D721Med (cell line): ENCODE measurements around the gene BCAS3.

Experiments
- DNase-seq: peaks from one replicate; pipeline ENCODE4 v3.0.0; 2011; ENCODE audit warnings: low spot score; ENCODE audit not compliant: insufficient read length
- FAIRE-seq: peaks from 2 replicates; lab custom pipeline; 2011; peaks lifted over from hg19 to GRCh38; lab: Jason Lieb, UNC
- TF ChIP-seq, protein P1 (sequence below): IDR thresholded peaks from 2 replicates; pipeline ENCODE4 v1.5.1; 2012; ENCODE audit warnings: mild to moderate bottlenecking, control low read depth; ENCODE audit not compliant: insufficient read depth; ENCODE audit errors: missing control alignments

The BCAS3 gene

DNA sequence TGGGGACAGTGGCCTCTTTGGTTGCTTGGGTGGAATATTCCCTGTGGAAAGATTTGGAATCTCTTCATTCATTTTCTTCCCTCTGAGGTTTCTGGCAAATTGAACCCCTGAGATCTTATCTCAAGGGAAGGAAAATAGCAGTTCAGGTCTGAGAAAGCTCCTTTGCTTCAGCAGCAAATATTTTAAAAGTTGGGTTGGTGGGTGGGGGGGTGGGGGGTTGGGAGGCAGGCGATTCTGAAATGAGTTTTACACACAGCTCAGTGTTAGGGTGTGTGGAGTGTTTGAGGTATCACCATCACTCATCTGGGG is 728.8 kb downstream of the BCAS3 start:
- DNase-seq (no peak), FAIRE-seq (no peak)
- TF ChIP-seq, protein P1, sequence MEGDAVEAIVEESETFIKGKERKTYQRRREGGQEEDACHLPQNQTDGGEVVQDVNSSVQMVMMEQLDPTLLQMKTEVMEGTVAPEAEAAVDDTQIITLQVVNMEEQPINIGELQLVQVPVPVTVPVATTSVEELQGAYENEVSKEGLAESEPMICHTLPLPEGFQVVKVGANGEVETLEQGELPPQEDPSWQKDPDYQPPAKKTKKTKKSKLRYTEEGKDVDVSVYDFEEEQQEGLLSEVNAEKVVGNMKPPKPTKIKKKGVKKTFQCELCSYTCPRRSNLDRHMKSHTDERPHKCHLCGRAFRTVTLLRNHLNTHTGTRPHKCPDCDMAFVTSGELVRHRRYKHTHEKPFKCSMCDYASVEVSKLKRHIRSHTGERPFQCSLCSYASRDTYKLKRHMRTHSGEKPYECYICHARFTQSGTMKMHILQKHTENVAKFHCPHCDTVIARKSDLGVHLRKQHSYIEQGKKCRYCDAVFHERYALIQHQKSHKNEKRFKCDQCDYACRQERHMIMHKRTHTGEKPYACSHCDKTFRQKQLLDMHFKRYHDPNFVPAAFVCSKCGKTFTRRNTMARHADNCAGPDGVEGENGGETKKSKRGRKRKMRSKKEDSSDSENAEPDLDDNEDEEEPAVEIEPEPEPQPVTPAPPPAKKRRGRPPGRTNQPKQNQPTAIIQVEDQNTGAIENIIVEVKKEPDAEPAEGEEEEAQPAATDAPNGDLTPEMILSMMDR = no peak

DNA sequence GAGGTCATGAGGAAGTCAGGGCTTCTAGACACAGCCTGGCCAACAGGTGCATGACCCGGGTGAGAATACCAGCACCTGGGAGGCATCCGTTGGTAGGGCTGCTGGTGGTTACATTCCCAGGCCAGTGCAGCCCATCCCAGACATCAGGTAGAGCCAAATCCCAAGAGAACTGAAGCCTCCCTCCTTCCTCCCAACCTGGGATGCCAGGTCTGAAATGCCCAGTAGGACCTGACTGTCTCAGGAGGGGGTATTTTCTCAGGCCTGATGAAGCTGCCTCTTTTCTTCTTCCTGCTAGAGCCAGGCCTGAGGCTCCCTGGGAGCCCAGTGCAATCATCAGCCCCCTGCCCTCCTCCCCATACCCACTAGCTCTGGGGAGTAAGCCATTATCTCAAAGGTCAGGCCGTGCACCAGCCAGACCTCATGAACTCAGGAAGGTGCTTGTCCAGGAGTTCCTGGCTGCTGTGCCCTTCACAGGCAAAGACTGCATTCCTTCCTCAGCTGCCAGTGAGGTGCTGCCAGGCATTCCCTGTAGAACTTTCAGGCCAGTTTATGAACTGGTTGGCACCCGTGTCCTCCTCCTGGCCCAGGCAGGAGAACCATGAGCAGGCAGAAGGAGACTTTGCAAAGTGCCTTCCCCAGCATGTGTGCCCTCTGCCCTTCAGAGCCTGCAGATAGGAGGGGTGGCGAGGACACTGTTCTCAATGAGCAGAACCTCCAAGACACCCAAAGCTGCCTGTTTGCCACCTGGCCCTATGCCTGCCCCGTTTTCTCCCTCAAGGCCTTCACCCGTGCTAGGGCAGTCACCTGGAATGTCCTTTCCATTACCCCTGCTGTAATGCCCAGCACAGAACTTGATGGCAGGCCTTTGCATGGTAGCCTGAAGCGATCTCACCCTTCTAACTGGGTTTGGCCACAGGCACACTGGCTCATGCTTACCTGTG is 729.6 kb downstream of the BCAS3 start:
- no peak for DNase-seq
- FAIRE-seq = no peak
- TF ChIP-seq, protein P1 = no peak

DNA sequence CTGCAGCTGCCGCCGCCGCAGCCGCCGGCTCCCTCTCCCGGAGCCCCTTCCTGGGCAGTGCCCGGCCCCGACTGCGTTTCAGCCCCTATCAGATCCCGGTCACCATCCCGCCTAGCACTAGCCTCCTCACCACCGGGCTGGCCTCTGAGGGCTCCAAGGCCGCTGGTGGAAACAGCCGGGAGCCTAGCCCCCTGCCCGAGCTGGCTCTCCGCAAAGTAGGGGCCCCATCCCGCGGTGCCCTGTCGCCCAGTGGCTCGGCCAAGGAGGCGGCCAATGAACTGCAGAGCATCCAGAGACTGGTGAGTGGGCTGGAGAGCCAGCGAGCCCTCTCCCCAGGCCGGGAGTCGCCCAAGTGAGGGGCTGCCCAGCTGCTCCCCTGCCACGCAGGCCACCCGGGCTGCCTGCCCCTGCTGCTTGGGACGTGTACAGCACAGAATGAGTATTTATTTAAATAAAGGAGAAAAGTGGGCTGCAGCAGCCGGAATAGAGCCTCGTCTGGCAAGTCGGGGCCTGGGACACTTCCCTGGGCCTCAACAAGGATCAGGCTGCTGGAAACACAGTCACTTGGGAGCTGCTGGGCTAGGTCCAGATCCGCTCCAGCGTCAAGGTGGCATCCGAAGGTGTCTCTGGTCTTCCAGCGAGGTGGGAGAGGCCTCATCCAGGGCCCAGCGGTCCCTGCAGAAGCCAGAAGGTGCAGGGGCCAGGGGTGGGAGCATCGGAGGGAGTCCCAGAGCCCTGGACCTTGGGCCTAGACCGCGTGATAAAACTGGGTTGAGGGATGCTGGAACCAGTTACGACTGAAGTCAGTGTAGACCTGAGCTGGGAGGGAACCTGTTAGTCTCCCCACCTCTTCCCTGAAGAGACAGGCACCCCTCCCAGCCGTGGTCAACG is 730.7 kb downstream of the BCAS3 start:
- FAIRE-seq (no peak), DNase-seq (no peak)
- TF ChIP-seq, protein P1 = no peak

DNA sequence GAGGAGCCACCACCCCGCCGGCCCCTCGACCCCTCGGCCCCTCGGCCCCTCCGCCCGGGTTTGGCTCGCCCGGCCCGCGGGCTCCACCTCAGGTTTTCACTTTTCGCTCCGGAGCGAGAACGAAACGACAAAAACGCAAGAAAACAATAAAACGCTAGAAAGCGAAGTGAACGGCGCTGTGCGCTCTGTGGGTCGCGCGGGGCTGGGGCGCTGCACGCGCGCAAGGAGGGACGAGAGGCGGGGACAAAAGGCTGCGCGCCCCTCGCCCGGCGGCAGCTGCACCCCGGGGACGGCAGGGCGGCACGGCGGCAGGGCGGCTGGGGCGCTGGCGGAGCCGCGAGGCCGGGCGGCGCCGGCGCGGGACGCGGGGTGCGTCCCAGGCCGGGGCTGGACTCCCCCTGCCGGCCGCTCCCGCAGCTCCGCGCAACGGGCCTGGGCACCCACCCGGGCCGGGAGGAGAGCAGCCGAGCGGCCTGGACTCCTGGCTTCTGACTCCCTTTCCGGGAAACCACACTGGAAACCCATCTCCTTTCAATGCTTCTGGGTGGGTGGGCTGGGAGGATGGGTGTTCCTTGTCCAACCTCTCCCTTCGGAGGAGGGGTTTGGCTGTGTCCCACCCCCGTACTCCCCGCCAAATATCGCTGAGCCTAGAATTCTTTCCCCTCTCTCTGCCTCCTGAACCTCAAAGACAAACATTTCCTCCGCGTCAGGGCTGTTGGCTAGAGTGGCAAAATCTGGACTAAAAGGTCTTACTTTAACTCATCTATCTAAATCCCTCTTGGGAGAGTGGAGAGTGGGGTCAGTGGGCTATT is 731.9 kb downstream of the BCAS3 start:
- TF ChIP-seq, protein P1 = peak; percentile 47
- DNase-seq = no peak
- FAIRE-seq = no peak

DNA sequence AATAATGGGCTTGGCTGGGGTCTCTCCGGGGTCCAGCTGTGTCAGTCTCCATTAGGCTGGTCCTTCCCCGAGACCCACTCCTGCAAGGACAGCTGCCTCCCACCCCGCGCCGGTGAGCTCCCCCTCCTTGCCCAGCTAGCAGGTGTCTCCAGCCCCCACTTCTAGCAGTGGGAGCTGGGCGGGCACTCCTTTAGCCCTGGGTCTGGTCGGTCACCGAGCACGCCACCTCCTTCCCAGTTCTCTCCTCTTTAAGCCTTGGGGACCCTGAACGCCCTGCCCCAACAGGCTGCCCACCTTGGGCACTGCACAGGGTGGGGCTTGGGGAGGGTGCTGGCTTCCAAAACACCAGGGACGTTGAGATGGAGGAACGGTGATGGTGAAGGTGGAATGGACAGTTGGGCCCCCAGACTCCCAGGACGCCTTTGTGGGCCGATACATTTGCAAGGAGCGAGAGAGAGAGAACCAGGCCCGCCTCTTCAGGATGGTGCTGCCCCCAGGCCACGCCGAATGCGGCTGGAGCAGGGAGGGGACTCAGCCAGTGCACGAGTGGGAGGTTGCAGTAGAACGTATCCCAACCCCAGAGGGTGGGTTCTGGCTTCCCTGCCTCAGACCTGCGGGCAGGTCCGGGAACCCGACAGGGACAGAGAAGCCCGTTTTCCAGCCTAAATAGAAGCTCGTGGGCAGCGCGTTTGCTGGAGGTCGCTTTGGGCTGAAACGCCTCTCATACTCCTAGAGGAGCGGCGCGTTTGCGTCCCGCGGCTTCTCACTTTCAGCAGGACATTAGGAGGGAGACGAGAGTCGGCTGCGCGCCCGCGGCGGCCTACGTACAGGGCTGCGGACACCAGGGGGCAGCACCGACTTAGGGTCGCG is 732.7 kb downstream of the BCAS3 start:
- TF ChIP-seq, protein P1 = peak; percentile 66
- DNase-seq (no peak), FAIRE-seq (no peak)

DNA sequence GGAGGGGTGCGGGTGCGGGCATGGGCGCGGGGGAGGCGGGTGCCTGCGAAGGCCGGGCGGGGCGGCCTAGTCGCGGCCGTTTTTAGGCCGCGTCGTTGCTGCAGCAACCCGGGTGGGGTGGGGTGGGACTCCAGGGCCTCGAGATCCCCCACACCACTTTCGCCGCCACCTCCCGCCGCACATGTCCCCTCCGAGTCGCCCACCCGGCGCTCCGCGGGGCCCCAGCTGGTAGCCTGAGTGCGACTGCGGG is 733.3 kb downstream of the BCAS3 start:
- peak; percentile 77 for DNase-seq
- no peak for FAIRE-seq
- TF ChIP-seq, protein P1 = no peak
